HepG2 (cell line): ENCODE data around the gene SLC7A6OS. TPM values are rescaled to one million over a fixed set of nuclear protein-coding genes. Genes with fewer than 3 reads are reported as not detected.
A peak's percentile ranks its signal among the peaks of the same experiment; 100 is the strongest.

Experiments
- ARID2 ChIP-seq: sonication (generic); formaldehyde crosslinking; IDR thresholded peaks from 2 replicates; pipeline ENCODE4 v1.8.1; 2022; ENCODE audit warnings: mild to moderate bottlenecking, missing genetic modification reagents, borderline replicate concordance
- CBX5 ChIP-seq: sonication (generic); formaldehyde crosslinking; IDR thresholded peaks from 2 replicates; pipeline ENCODE4 v1.4.0; 2020; ENCODE audit warnings: missing genetic modification reagents, borderline replicate concordance
- ETS1 ChIP-seq: sonication (generic); formaldehyde crosslinking; IDR thresholded peaks from 2 replicates; pipeline ENCODE4 v1.4.0; 2020; ENCODE audit warnings: missing genetic modification reagents
- GLI4 ChIP-seq: sonication (generic); formaldehyde crosslinking; IDR thresholded peaks from 2 replicates; pipeline ENCODE4 v1.5.1; 2020; ENCODE audit warnings: missing genetic modification reagents, mild to moderate bottlenecking, moderate library complexity, borderline replicate concordance
- IRX3 ChIP-seq: sonication (generic); formaldehyde crosslinking; IDR thresholded peaks from 2 replicates; pipeline ENCODE4 v1.8.1; 2023; ENCODE audit warnings: mild to moderate bottlenecking, low read depth, missing genetic modification reagents, borderline replicate concordance
- KLF11 ChIP-seq: IDR thresholded peaks from 2 replicates; pipeline ENCODE4 v1.6.1; 2016; ENCODE audit warnings: missing compliant biosample characterization
- NCOA2 ChIP-seq: sonication (generic); formaldehyde crosslinking; IDR thresholded peaks from 2 replicates; pipeline ENCODE4 v1.8.0; 2022; ENCODE audit warnings: inconsistent platforms
- ZBTB8A ChIP-seq: sonication (generic); formaldehyde crosslinking; IDR thresholded peaks from 2 replicates; pipeline ENCODE4 v1.4.0; 2020; ENCODE audit warnings: mild to moderate bottlenecking, low read depth, missing genetic modification reagents, borderline replicate concordance
- ZNF136 ChIP-seq: sonication (generic); formaldehyde crosslinking; IDR thresholded peaks from 2 replicates; pipeline ENCODE4 v1.8.1; 2022; ENCODE audit warnings: low read depth, mild to moderate bottlenecking, moderate library complexity, missing genetic modification reagents
- ZNF362 ChIP-seq: sonication (generic); formaldehyde crosslinking; IDR thresholded peaks from 2 replicates; pipeline ENCODE4 v1.4.0; 2020; ENCODE audit warnings: missing genetic modification reagents, mild to moderate bottlenecking, borderline replicate concordance
- ZNF510 ChIP-seq: sonication (generic); formaldehyde crosslinking; IDR thresholded peaks from 2 replicates; pipeline ENCODE4 v1.4.0; 2020; ENCODE audit warnings: low read depth, mild to moderate bottlenecking, missing genetic modification reagents
- ZNF629 ChIP-seq: sonication (generic); formaldehyde crosslinking; conservative IDR thresholded peaks from 2 replicates; pipeline ENCODE4 v1.5.0; 2020; ENCODE audit warnings: missing genetic modification reagents
- ZNF703 ChIP-seq: sonication (generic); formaldehyde crosslinking; IDR thresholded peaks from 2 replicates; pipeline ENCODE4 v1.5.1; 2020; ENCODE audit warnings: missing genetic modification reagents, mild to moderate bottlenecking, moderate library complexity, borderline replicate concordance
- ZZZ3 ChIP-seq: sonication (generic); formaldehyde crosslinking; IDR thresholded peaks from 2 replicates; pipeline ENCODE4 v1.4.0; 2020; ENCODE audit warnings: missing genetic modification reagents, mild to moderate bottlenecking, borderline replicate concordance
- polyA plus RNA-seq, 8 experiments: library from polyadenylated mRNA; depleted of rRNA in 3 of 8; stranded (reverse) in 7 of 8; unstranded in 1 of 8; fragments of >200 nt; fragmentation: Illumina TruSeq in 4 of 8; extraction: Trizol in 4 of 8; gene quantifications; 2 replicates each; pipeline versions ENCODE4 v1.2.1 to v1.2.3, GENCODE V29; 2011 to 2016; ENCODE audit warnings: low read depth in 4 of 8, missing spikeins in 1 of 8, mixed read lengths in 1 of 8; ENCODE audit not compliant: insufficient read depth in 1 of 8
- total RNA-seq, 5 experiments: library from RNA; depleted of rRNA; stranded (reverse); fragments of >200 nt; fragmentation: Illumina TruSeq; extraction: Trizol; gene quantifications; 2 replicates each; pipeline ENCODE4 v1.2.3, GENCODE V29; 2016; ENCODE audit warnings: low read depth in 1 of 5
- TF ChIP-seq, protein P1 (sequence below): sonication (generic); formaldehyde crosslinking; IDR thresholded peaks from 2 replicates; pipeline ENCODE4 v1.5.0; 2020; ENCODE audit warnings: mild to moderate bottlenecking, missing genetic modification reagents
- TF ChIP-seq, protein P2 (sequence below): sonication (generic); formaldehyde crosslinking; IDR thresholded peaks from 2 replicates; pipeline ENCODE4 v1.4.0; 2020; ENCODE audit warnings: mild to moderate bottlenecking, missing genetic modification reagents, borderline replicate concordance
- TF ChIP-seq, protein P3 (sequence below): sonication (generic); formaldehyde crosslinking; IDR thresholded peaks from 2 replicates; pipeline ENCODE4 v1.4.0; 2020; ENCODE audit warnings: missing genetic modification reagents
- TF ChIP-seq, protein P4 (sequence below): sonication (generic); formaldehyde crosslinking; IDR thresholded peaks from 2 replicates; pipeline ENCODE4 v1.9.0; 2021; ENCODE audit warnings: missing genetic modification reagents, mild to moderate bottlenecking, borderline replicate concordance

SLC7A6OS gene
- total and polyA plus RNA-seq, 2 of the 13 experiments (the other 11 are each of a cell fraction or from before 2014, with no cell fraction given): 11.2 to 21.5 TPM

- TF ChIP-seq, protein P1, sequence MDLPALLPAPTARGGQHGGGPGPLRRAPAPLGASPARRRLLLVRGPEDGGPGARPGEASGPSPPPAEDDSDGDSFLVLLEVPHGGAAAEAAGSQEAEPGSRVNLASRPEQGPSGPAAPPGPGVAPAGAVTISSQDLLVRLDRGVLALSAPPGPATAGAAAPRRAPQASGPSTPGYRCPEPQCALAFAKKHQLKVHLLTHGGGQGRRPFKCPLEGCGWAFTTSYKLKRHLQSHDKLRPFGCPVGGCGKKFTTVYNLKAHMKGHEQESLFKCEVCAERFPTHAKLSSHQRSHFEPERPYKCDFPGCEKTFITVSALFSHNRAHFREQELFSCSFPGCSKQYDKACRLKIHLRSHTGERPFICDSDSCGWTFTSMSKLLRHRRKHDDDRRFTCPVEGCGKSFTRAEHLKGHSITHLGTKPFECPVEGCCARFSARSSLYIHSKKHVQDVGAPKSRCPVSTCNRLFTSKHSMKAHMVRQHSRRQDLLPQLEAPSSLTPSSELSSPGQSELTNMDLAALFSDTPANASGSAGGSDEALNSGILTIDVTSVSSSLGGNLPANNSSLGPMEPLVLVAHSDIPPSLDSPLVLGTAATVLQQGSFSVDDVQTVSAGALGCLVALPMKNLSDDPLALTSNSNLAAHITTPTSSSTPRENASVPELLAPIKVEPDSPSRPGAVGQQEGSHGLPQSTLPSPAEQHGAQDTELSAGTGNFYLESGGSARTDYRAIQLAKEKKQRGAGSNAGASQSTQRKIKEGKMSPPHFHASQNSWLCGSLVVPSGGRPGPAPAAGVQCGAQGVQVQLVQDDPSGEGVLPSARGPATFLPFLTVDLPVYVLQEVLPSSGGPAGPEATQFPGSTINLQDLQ: no peak
- TF ChIP-seq ARID2 (CRISPR knock-in tag) (no peak), KLF11 (no peak), ZNF136 (CRISPR knock-in tag) (no peak), ZNF362 (CRISPR knock-in tag) (peak; percentile 80; the same call in 1 of the 2 replicates), ZBTB8A (CRISPR knock-in tag) (no peak), CBX5 (peak; percentile 22; the same call in 1 of the 2 replicates), ZNF629 (CRISPR knock-in tag) (no peak), NCOA2 (CRISPR knock-in tag) (peak; percentile 91), ETS1 (no peak), ZNF703 (CRISPR knock-in tag) (no peak), ZZZ3 (no peak), ZNF510 (peak; percentile 77; the same call in 1 of the 2 replicates), IRX3 (no peak), GLI4 (CRISPR knock-in tag) (no peak)
- TF ChIP-seq, protein P2, sequence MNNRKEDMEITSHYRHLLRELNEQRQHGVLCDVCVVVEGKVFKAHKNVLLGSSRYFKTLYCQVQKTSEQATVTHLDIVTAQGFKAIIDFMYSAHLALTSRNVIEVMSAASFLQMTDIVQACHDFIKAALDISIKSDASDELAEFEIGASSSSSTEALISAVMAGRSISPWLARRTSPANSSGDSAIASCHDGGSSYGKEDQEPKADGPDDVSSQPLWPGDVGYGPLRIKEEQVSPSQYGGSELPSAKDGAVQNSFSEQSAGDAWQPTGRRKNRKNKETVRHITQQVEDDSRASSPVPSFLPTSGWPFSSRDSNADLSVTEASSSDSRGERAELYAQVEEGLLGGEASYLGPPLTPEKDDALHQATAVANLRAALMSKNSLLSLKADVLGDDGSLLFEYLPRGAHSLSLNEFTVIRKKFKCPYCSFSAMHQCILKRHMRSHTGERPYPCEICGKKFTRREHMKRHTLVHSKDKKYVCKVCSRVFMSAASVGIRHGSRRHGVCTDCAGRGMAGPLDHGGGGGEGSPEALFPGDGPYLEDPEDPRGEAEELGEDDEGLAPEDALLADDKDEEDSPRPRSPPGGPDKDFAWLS (CRISPR knock-in tag): no peak
- TF ChIP-seq, protein P3, sequence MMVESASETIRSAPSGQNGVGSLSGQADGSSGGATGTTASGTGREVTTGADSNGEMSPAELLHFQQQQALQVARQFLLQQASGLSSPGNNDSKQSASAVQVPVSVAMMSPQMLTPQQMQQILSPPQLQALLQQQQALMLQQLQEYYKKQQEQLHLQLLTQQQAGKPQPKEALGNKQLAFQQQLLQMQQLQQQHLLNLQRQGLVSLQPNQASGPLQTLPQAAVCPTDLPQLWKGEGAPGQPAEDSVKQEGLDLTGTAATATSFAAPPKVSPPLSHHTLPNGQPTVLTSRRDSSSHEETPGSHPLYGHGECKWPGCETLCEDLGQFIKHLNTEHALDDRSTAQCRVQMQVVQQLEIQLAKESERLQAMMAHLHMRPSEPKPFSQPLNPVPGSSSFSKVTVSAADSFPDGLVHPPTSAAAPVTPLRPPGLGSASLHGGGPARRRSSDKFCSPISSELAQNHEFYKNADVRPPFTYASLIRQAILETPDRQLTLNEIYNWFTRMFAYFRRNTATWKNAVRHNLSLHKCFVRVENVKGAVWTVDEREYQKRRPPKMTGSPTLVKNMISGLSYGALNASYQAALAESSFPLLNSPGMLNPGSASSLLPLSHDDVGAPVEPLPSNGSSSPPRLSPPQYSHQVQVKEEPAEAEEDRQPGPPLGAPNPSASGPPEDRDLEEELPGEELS (CRISPR knock-in tag): 0 out of 2 replicates have a peak, but pooled peaks have one; percentile 24
- TF ChIP-seq, protein P4, sequence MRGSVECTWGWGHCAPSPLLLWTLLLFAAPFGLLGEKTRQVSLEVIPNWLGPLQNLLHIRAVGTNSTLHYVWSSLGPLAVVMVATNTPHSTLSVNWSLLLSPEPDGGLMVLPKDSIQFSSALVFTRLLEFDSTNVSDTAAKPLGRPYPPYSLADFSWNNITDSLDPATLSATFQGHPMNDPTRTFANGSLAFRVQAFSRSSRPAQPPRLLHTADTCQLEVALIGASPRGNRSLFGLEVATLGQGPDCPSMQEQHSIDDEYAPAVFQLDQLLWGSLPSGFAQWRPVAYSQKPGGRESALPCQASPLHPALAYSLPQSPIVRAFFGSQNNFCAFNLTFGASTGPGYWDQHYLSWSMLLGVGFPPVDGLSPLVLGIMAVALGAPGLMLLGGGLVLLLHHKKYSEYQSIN (CRISPR knock-in tag): no peak
Observed at GRCh38 chr16:68328151-68328859, 17.6 kb upstream of the SLC7A6OS start (continued).
